ENCODE results near the gene CD7.

CD7 gene

GRCh38 chr17:82346342-82347300, 29.2 kb upstream of the CD7 start:
- DNase-seq (ENCODE audit: insufficient read length, low spot score) (no peak), FAIRE-seq (no peak)
- no peak for TF ChIP-seq SPI1 (IDR thresholded peaks at IDR 0.05; ENCODE audit: low read depth, low read length)
- TF ChIP-seq TAF1 (IDR thresholded peaks at IDR 0.05; ENCODE audit: low read depth, low read length), result no peak
- TF ChIP-seq POU2F2 (IDR thresholded peaks at IDR 0.05; ENCODE audit: low read depth, low read length), result no peak
- TF ChIP-seq PAX5 (IDR thresholded peaks at IDR 0.05; ENCODE audit: insufficient read depth, low read length, severe bottlenecking), result no peak
- TF ChIP-seq POLR2A (IDR thresholded peaks at IDR 0.05; ENCODE audit: low read depth, low read length), result no peak
- no peak for TF ChIP-seq POLR2AphosphoS5 (IDR thresholded peaks at IDR 0.05; ENCODE audit: low read depth, low read length)

GRCh38 chr17:82345151-82345976, 28.0 kb upstream of the CD7 start:
- FAIRE-seq (no peak), DNase-seq (ENCODE audit: insufficient read length, low spot score) (no peak)
- TF ChIP-seq POU2F2 (IDR thresholded peaks at IDR 0.05; ENCODE audit: low read depth, low read length), result no peak

- no peak for TF ChIP-seq POLR2A (IDR thresholded peaks at IDR 0.05; ENCODE audit: low read depth, low read length)
- no peak for TF ChIP-seq PAX5 (IDR thresholded peaks at IDR 0.05; ENCODE audit: insufficient read depth, low read length, severe bottlenecking)
- TF ChIP-seq SPI1 (IDR thresholded peaks at IDR 0.05; ENCODE audit: low read depth, low read length), result no peak
- no peak for TF ChIP-seq TAF1 (IDR thresholded peaks at IDR 0.05; ENCODE audit: low read depth, low read length)
- TF ChIP-seq POLR2AphosphoS5 (IDR thresholded peaks at IDR 0.05; ENCODE audit: low read depth, low read length), result no peak
- no peak for TF ChIP-seq POU2F2 (IDR thresholded peaks at IDR 0.05; ENCODE audit: low read depth, low read length)
- FAIRE-seq (no peak), DNase-seq (ENCODE audit: insufficient read length, low spot score) (no peak)
Measured at GRCh38 chr17:82344175-82344907, 26.9 kb upstream of the CD7 start.

- TF ChIP-seq POU2F2 (IDR thresholded peaks at IDR 0.05; ENCODE audit: low read depth, low read length) (no peak), POLR2AphosphoS5 (IDR thresholded peaks at IDR 0.05; ENCODE audit: low read depth, low read length) (no peak), SPI1 (IDR thresholded peaks at IDR 0.05; ENCODE audit: low read depth, low read length) (no peak), TAF1 (IDR thresholded peaks at IDR 0.05; ENCODE audit: low read depth, low read length) (no peak), POLR2A (IDR thresholded peaks at IDR 0.05; ENCODE audit: low read depth, low read length) (no peak), PAX5 (IDR thresholded peaks at IDR 0.05; ENCODE audit: insufficient read depth, low read length, severe bottlenecking) (no peak)
- no peak for DNase-seq (ENCODE audit: insufficient read length, low spot score)
- FAIRE-seq, result no peak
Measured at GRCh38 chr17:82343560-82343959, 26.2 kb upstream of the CD7 start.

GRCh38 chr17:82342361-82343079, 25.1 kb upstream of the CD7 start:
- FAIRE-seq (no peak), DNase-seq (ENCODE audit: insufficient read length, low spot score) (no peak)
- TF ChIP-seq PAX5 (IDR thresholded peaks at IDR 0.05; ENCODE audit: insufficient read depth, low read length, severe bottlenecking) (no peak), SPI1 (IDR thresholded peaks at IDR 0.05; ENCODE audit: low read depth, low read length) (no peak), TAF1 (IDR thresholded peaks at IDR 0.05; ENCODE audit: low read depth, low read length) (no peak), POLR2A (IDR thresholded peaks at IDR 0.05; ENCODE audit: low read depth, low read length) (no peak), POU2F2 (IDR thresholded peaks at IDR 0.05; ENCODE audit: low read depth, low read length) (no peak), POLR2AphosphoS5 (IDR thresholded peaks at IDR 0.05; ENCODE audit: low read depth, low read length) (no peak)

GRCh38 chr17:82339634-82340580, 22.5 kb upstream of the CD7 start:
- FAIRE-seq (no peak), DNase-seq (ENCODE audit: insufficient read length, low spot score) (no peak)
- TF ChIP-seq TAF1 (IDR thresholded peaks at IDR 0.05; ENCODE audit: low read depth, low read length), result no peak
- TF ChIP-seq POU2F2 (IDR thresholded peaks at IDR 0.05; ENCODE audit: low read depth, low read length), result no peak
- TF ChIP-seq POLR2AphosphoS5 (IDR thresholded peaks at IDR 0.05; ENCODE audit: low read depth, low read length), result no peak
- no peak for TF ChIP-seq PAX5 (IDR thresholded peaks at IDR 0.05; ENCODE audit: insufficient read depth, low read length, severe bottlenecking)
- no peak for TF ChIP-seq SPI1 (IDR thresholded peaks at IDR 0.05; ENCODE audit: low read depth, low read length)
- TF ChIP-seq POLR2A (IDR thresholded peaks at IDR 0.05; ENCODE audit: low read depth, low read length), result no peak

- FAIRE-seq (no peak), DNase-seq (ENCODE audit: insufficient read length, low spot score) (no peak)
- no peak for TF ChIP-seq PAX5 (IDR thresholded peaks at IDR 0.05; ENCODE audit: insufficient read depth, low read length, severe bottlenecking)
- no peak for TF ChIP-seq SPI1 (IDR thresholded peaks at IDR 0.05; ENCODE audit: low read depth, low read length)
- TF ChIP-seq POLR2A (IDR thresholded peaks at IDR 0.05; ENCODE audit: low read depth, low read length), result no peak
- TF ChIP-seq POU2F2 (IDR thresholded peaks at IDR 0.05; ENCODE audit: low read depth, low read length), result no peak
- no peak for TF ChIP-seq TAF1 (IDR thresholded peaks at IDR 0.05; ENCODE audit: low read depth, low read length)
- no peak for TF ChIP-seq POLR2AphosphoS5 (IDR thresholded peaks at IDR 0.05; ENCODE audit: low read depth, low read length)
Measured at GRCh38 chr17:82338858-82339633, 21.6 kb upstream of the CD7 start.

Data from GM12891 (cell line).